Spleen (tissue), 7 donors: ENCODE data around the gene SCLT1.

Experiments
- CTCF ChIP-seq, 11 experiments: fragments of 200-600 bp in 7 of 11; fragments of 450-650 bp in 4 of 11; sonication (generic) in 4 of 11; IDR thresholded peaks in 8 of 11; conservative IDR thresholded peaks in 3 of 11; 1 replicate in 7 of 11; 2 replicates in 4 of 11; pipeline versions ENCODE4 v1.4.0 to v1.8.0; 2016 to 2021; ENCODE audit warnings: antibody characterized with exemption in 11 of 11, inconsistent platforms in 4 of 11, mild to moderate bottlenecking in 1 of 11
- POLR2A ChIP-seq, 3 donors: fragments of 450-650 bp; IDR thresholded peaks; one replicate each; pipeline ENCODE4 v1.5.1; 2017; ENCODE audit warnings: antibody characterized with exemption in 3 of 3, mild to moderate bottlenecking in 1 of 3
- POLR2AphosphoS5 ChIP-seq, 3 donors: sonication (generic); formaldehyde crosslinking; IDR thresholded peaks; one replicate each; pipeline ENCODE4 v1.5.1; 2017; ENCODE audit warnings: antibody characterized with exemption in 3 of 3
- donor health status: DM: no; HTN: no; CAD: no; lungs with moderate emphysema.
- donor health status: DM: no; HTN: no; CAD: no.
- donor health status: DM: no; HTN: no; CAD: no.

- TF ChIP-seq CTCF (IDR thresholded peaks at IDR 0.05 in 8 of 11, conservative IDR thresholded peaks at IDR 0.05 in 3 of 11) (no peak), POLR2AphosphoS5 (IDR thresholded peaks at IDR 0.05) (peak in 1 of 3 donors; percentile 31), POLR2A (IDR thresholded peaks at IDR 0.05) (no peak)
Observed at GRCh38 chr4:128908735-128909134, 184.6 kb downstream of the SCLT1 start.
